Spleen (tissue), 7 donors: ENCODE results near the gene TWIST2.

Source experiments
- POLR2A ChIP-seq, 3 donors: fragments of 450-650 bp; IDR thresholded peaks; one replicate each; pipeline ENCODE4 v1.5.1; 2017; ENCODE audit warnings: antibody characterized with exemption in 3 of 3, mild to moderate bottlenecking in 1 of 3
- TF ChIP-seq, protein P1 (sequence below), 11 experiments: fragments of 200-600 bp in 7 of 11; fragments of 450-650 bp in 4 of 11; sonication (generic) in 4 of 11; IDR thresholded peaks in 8 of 11; conservative IDR thresholded peaks in 3 of 11; 1 replicate in 7 of 11; 2 replicates in 4 of 11; pipeline versions ENCODE4 v1.4.0 to v1.8.0; 2016 to 2021; ENCODE audit warnings: antibody characterized with exemption in 11 of 11, inconsistent platforms in 4 of 11, mild to moderate bottlenecking in 1 of 11
- donor health status: DM: no; HTN: no; CAD: no; lungs with moderate emphysema.
- donor health status: DM: no; HTN: no; CAD: no.
- donor health status: DM: no; HTN: no; CAD: no.

DNA sequence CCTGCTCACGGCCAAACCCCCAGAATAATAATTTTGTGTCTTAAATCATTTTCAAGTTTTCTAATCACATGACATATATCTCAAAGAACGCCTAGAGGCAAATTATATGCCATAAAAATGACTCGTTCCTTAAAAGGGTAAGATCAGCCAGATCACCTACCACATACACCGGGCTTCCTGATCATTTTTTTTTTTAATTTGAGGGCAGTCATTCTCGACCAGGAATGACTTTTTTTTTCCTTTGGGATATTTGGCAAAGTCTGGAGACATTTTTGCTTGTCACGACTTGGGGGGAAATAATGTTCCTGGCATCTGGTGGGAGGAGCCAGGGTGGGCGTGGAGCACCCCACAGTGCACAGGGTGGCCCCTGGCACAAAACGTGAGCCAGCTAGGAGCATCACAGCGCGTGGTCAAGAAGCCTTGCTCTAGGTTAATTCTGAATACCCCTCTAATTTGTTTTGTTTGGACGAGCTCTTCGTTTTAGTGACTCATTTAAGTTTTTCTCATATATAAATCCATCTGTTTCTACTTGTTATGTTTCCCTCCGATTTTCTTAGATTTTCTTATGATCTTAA lies 94.9 kb downstream of the TWIST2 start:
- TF ChIP-seq POLR2A (IDR thresholded peaks at IDR 0.05) = no peak
- TF ChIP-seq, protein P1, sequence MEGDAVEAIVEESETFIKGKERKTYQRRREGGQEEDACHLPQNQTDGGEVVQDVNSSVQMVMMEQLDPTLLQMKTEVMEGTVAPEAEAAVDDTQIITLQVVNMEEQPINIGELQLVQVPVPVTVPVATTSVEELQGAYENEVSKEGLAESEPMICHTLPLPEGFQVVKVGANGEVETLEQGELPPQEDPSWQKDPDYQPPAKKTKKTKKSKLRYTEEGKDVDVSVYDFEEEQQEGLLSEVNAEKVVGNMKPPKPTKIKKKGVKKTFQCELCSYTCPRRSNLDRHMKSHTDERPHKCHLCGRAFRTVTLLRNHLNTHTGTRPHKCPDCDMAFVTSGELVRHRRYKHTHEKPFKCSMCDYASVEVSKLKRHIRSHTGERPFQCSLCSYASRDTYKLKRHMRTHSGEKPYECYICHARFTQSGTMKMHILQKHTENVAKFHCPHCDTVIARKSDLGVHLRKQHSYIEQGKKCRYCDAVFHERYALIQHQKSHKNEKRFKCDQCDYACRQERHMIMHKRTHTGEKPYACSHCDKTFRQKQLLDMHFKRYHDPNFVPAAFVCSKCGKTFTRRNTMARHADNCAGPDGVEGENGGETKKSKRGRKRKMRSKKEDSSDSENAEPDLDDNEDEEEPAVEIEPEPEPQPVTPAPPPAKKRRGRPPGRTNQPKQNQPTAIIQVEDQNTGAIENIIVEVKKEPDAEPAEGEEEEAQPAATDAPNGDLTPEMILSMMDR (IDR thresholded peaks at IDR 0.05 in 8 of 11, conservative IDR thresholded peaks at IDR 0.05 in 3 of 11) = no peak
